ENCODE measurements around the gene EIF2A.
A peak's percentile ranks its signal among the peaks of the same experiment; 100 is the strongest.
"Not testable (repeated sequence)": the region's sequence is repeated elsewhere in the genome, so short reads cannot be mapped to it uniquely, and the experiment has no call there.

EIF2A gene

DNA sequence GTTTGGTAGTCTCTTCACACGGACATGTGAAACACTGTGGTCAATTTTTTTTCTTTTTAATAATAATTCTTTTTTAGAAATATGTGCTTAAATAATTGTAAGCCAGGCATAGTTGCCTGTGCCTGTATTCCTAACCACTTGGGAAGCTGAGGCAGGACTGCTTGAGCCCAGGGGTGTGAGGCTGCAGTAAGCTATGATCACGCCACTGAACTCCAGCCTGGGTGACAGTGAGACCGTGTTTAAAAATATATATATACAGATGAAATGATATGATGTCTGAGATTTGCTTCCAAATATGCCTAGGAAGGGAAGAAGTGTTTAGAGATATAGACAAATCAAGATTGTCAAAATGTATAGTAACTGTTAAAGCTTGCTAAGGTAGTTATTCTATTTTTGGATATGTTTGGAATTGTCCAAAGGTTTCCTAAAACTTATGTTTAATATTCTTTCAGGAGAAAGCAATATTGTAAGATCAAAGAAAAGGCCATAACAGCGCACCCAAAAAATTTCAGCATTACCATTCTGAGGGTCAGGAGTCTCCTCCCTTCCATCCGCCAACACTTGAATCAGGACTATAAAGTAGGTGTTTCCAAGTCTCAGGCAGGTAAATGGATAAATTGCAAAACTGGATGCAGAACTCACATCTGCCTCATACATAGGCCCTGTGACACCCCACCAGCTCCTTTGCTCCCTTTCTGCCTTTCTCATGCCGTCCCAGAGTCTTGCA is 56.0 kb downstream of the EIF2A start:
- DNase-seq, result peak in 1 of 2 experiments; percentile 35
- TF ChIP-seq POLR2A (IDR thresholded peaks at IDR 0.05; ENCODE audit: low read length) (no peak), GATA1 (IDR thresholded peaks at IDR 0.05; ENCODE audit: low read depth, low read length) (no peak)

- TF ChIP-seq GATA1 (IDR thresholded peaks at IDR 0.05; ENCODE audit: low read depth, low read length) (no peak), POLR2A (IDR thresholded peaks at IDR 0.05; ENCODE audit: low read length) (peak; percentile 99)
- DNase-seq, result peak; percentile 98 to 99
Observed at GRCh38 chr3:150603153-150603979, 56.8 kb downstream of the EIF2A start, which contains the start of gene SELENOT. Gene SELENOT (plus strand): TSS chr3:150603321. CDS start chr3:150603363, 42 bp downstream.

DNA sequence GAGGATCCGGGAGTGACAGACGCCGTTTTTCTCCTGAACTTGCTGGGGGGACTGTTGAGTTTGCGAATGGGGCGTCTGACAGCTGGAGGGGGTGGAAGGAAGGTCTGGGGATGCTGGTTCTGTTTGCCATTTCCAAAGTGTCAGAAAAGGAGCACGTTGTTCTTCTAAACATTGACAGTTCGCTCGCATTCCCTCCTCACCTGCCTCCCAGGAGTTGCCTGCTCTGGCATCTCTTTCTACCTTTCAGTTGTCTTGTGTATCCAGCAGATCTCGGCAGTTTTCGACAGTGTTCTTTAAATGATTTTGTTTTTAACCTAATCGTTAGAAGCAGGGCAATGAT is 57.4 kb downstream of the EIF2A start:
- DNase-seq, result no peak
- TF ChIP-seq GATA1 (IDR thresholded peaks at IDR 0.05; ENCODE audit: low read depth, low read length) (no peak), POLR2A (IDR thresholded peaks at IDR 0.05; ENCODE audit: low read length) (no peak)

GRCh38 chr3:150605998-150606641 is 59.5 kb downstream of the EIF2A start:
- no peak for TF ChIP-seq GATA1 (IDR thresholded peaks at IDR 0.05; ENCODE audit: low read depth, low read length)
- TF ChIP-seq POLR2A (IDR thresholded peaks at IDR 0.05; ENCODE audit: low read length), result no peak
- DNase-seq, result peak; percentile 49 to 59

- TF ChIP-seq GATA1 (IDR thresholded peaks at IDR 0.05; ENCODE audit: low read depth, low read length), result no peak
- no peak for TF ChIP-seq POLR2A (IDR thresholded peaks at IDR 0.05; ENCODE audit: low read length)
- DNase-seq, result no peak
Observed at GRCh38 chr3:150607267-150608065, 60.9 kb downstream of the EIF2A start.

GRCh38 chr3:150609988-150610387 is 63.4 kb downstream of the EIF2A start:
- TF ChIP-seq POLR2A (IDR thresholded peaks at IDR 0.05; ENCODE audit: low read length) (no peak), GATA1 (IDR thresholded peaks at IDR 0.05; ENCODE audit: low read depth, low read length) (no peak)
- DNase-seq, result no peak

- TF ChIP-seq GATA1 (IDR thresholded peaks at IDR 0.05; ENCODE audit: low read depth, low read length), result no peak
- no peak for TF ChIP-seq POLR2A (IDR thresholded peaks at IDR 0.05; ENCODE audit: low read length)
- no peak for DNase-seq
Observed at GRCh38 chr3:150610785-150611184, 64.2 kb downstream of the EIF2A start.

- DNase-seq, result no peak
- no peak for TF ChIP-seq POLR2A (IDR thresholded peaks at IDR 0.05; ENCODE audit: low read length)
- no peak for TF ChIP-seq GATA1 (IDR thresholded peaks at IDR 0.05; ENCODE audit: low read depth, low read length)
Observed at GRCh38 chr3:150611666-150612065, 65.1 kb downstream of the EIF2A start.

DNA sequence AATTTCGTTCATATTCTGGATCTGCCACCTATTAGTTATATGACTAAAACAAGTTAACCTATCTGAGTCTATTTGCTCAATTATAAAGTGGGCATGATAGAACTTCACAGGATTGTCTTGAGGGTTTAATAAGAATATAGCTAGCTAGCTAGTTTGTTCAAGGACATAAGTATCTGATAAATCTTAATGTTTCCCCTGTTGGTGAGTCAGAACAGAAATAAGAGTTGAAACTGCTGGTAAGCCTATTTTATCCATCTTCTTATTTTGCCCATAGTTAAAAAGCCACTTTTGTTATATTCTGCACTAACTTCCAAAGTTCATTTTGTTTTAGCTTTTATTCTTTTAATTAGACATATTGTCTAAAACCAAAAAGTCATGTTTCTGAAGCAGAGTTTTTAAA is 65.9 kb downstream of the EIF2A start:
- TF ChIP-seq POLR2A (IDR thresholded peaks at IDR 0.05; ENCODE audit: low read length) (no peak), GATA1 (IDR thresholded peaks at IDR 0.05; ENCODE audit: low read depth, low read length) (no peak)
- DNase-seq, result no peak

DNA sequence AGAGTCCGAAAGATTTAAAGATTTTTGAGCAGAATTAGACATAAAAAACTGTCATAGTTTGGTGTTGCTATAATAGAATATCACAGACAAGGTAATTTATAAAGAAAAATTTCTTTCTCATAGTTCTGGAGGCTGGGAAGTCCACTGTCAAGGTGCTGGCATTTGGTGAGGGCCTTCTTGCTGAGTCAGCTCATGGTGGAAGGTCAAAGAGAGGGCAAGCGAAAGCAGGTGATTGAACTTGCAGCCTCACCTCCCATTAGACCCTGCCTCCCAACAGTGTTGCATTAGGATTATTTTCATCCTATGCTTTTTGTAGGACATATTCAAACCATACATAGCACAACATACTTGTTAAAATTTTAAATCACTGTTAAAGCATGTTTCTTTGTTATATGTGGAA is 66.4 kb downstream of the EIF2A start:
- no peak for TF ChIP-seq POLR2A (IDR thresholded peaks at IDR 0.05; ENCODE audit: low read length)
- TF ChIP-seq GATA1 (IDR thresholded peaks at IDR 0.05; ENCODE audit: low read depth, low read length), result no peak
- DNase-seq, result no peak

GRCh38 chr3:150613709-150614480 is 67.3 kb downstream of the EIF2A start:
- DNase-seq, result no peak
- no peak for TF ChIP-seq GATA1 (IDR thresholded peaks at IDR 0.05; ENCODE audit: low read depth, low read length)
- no peak for TF ChIP-seq POLR2A (IDR thresholded peaks at IDR 0.05; ENCODE audit: low read length)

- TF ChIP-seq GATA1 (IDR thresholded peaks at IDR 0.05; ENCODE audit: low read depth, low read length) (no peak), POLR2A (IDR thresholded peaks at IDR 0.05; ENCODE audit: low read length) (no peak)
- DNase-seq, result no peak
Observed at GRCh38 chr3:150620002-150620689, 73.6 kb downstream of the EIF2A start.

GRCh38 chr3:150622955-150623354 is 76.4 kb downstream of the EIF2A start:
- DNase-seq, result not testable (repeated sequence)
